22Rv1 (cell line): Measurements from ENCODE around the gene TRPV4.

Experiments
- CTCF ChIP-seq: fragments of 450-650 bp; IDR thresholded peaks from 2 replicates; pipeline ENCODE4 v1.5.1; 2017; ENCODE audit warnings: mild to moderate bottlenecking
- ZFX ChIP-seq: fragments of 450-650 bp; IDR thresholded peaks from 2 replicates; pipeline ENCODE4 v1.6.1; 2017; ENCODE audit warnings: antibody characterized with exemption, borderline replicate concordance

DNA sequence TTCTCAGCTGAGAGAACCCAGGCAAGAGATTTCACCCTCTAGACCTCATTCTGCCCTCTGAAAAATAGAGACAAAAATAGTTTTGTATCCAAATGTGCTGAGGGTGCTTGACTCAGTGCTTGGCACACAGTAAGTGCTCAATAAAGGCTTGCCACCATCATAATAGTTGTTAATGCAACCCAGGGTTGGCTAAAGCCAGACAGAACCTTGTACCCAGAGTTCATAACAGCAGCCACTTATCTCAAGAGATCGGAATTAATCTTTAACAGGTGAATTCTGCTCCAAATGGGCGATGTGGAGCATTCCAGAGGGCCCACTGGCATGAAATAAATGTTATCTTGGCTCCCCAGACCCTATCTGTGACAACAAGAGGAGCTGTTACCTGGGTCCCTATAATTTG is 2.9 kb downstream of the TRPV4 start:
- TF ChIP-seq CTCF = no peak
- no peak for TF ChIP-seq ZFX
